K562 (cell line): Measurements from ENCODE around the gene DCTN5. TPM values are rescaled to one million over a fixed set of nuclear protein-coding genes. Genes with fewer than 3 reads are reported as not detected.

ENCODE experiments used
- ATAC-seq: fragments of 200-7000 bp; cut with Tn5 transposase; 3 replicates; pipeline ENCODE4 v1.9.1; 2020; ENCODE audit warnings: moderate library complexity
- BruUV-seq: library from RNA; stranded (reverse); fragments of 400-500 nt; replicated peaks from 2 replicates; lab custom pipeline; 2021; lab: Mats Ljungman, UMichigan
- CTCF ChIA-PET: fragments of 300-600 bp; formaldehyde crosslinking; extraction: SDS; loops from one replicate; lab custom pipeline; 2021; ENCODE audit warnings: low intra/inter-chr PET ratio; lab: Yijun Ruan, JAX
- POLR2A ChIA-PET: fragments of 300-600, 350-650 bp; sonication (Branson Sonifier 250); formaldehyde crosslinking; extraction: SDS; loops from one replicate; lab custom pipeline; 2021; ENCODE audit warnings: antibody characterized with exemption, inconsistent platforms; lab: Yijun Ruan, JAX
- DNase-seq, 4 experiments: peaks; one replicate each; pipeline versions ENCODE4 v3.0.0 to v3.0.0-alpha.2; 2011 to 2018; ENCODE audit warnings: low spot score in 3 of 4, mixed read lengths in 3 of 4; ENCODE audit errors: extremely low read depth in 1 of 4
- FAIRE-seq: peaks from 2 replicates; lab custom pipeline; 2011; peaks lifted over from hg19 to GRCh38; lab: Jason Lieb, UNC
- H2AFZ ChIP-seq: 2 replicates; pipeline ENCODE4 v1.6.0; 2011; ENCODE audit warnings: low read depth, low read length, control low read depth, inconsistent platforms
- H3K27ac ChIP-seq: fragments of 200-600 bp; 3 replicates; pipeline ENCODE4 v1.8.0; 2011; ENCODE audit warnings: low read depth, mild to moderate bottlenecking, control low read depth, inconsistent platforms, low read length, moderate library complexity, mixed read lengths; ENCODE audit errors: extremely low read depth
- H3K27me3 ChIP-seq, 2 experiments: fragments of 300-600 bp in 1 of 2; 2 replicates in 1 of 2; 3 replicates in 1 of 2; pipeline versions ENCODE4 v1.6.0 to v1.8.0; 2011; ENCODE audit warnings: inconsistent platforms in 2 of 2, low read length in 2 of 2, mild to moderate bottlenecking in 1 of 2, mixed read lengths in 1 of 2, moderate library complexity in 1 of 2; ENCODE audit not compliant: control insufficient read depth in 2 of 2, insufficient read depth in 2 of 2
- H3K36me3 ChIP-seq: fragments of 300-600 bp; 3 replicates; pipeline ENCODE4 v1.8.0; 2011; ENCODE audit warnings: mild to moderate bottlenecking, low read length, inconsistent platforms; ENCODE audit not compliant: control insufficient read depth, insufficient read depth
- H3K4me1 ChIP-seq, 2 experiments: fragments of 200-600 bp in 1 of 2; replicated peaks in 1 of 2; 2 replicates in 1 of 2; 3 replicates in 1 of 2; pipeline versions ENCODE4 v1.5.1 to v1.8.0; 2011; ENCODE audit warnings: inconsistent platforms in 2 of 2, low read length in 2 of 2, mild to moderate bottlenecking in 1 of 2, mixed read lengths in 1 of 2, moderate library complexity in 1 of 2; ENCODE audit not compliant: control insufficient read depth in 2 of 2, insufficient read depth in 2 of 2
- H3K4me2 ChIP-seq: 2 replicates; pipeline ENCODE4 v1.6.1; 2011; ENCODE audit warnings: low read length, control low read depth, inconsistent platforms, mixed read lengths; ENCODE audit not compliant: insufficient read depth
- H3K4me3 ChIP-seq: fragments of 200-600 bp; sonication (generic), shearing (Covaris generic); 2 replicates; pipeline ENCODE4 v1.5.1; 2016; ENCODE audit warnings: control low read depth, inconsistent platforms
- H3K79me2 ChIP-seq: fragments of 200-600 bp; 3 replicates; pipeline ENCODE4 v1.8.0; 2011; ENCODE audit warnings: low read length, inconsistent platforms; ENCODE audit not compliant: control insufficient read depth, insufficient read depth
- H3K9ac ChIP-seq, 2 experiments: 2 replicates each; pipeline versions ENCODE4 v1.6.0 to v1.6.1; 2011; ENCODE audit warnings: low read depth in 2 of 2, low read length in 2 of 2, control low read depth in 1 of 2, inconsistent platforms in 1 of 2, mild to moderate bottlenecking in 1 of 2, mixed read lengths in 1 of 2; ENCODE audit not compliant: insufficient read depth in 1 of 2
- H3K9me1 ChIP-seq: one replicate; pipeline ENCODE4 v1.6.0; 2011; ENCODE audit warnings: inconsistent platforms, mild to moderate bottlenecking, low read length, moderate library complexity; ENCODE audit not compliant: control insufficient read depth, insufficient read depth
- H3K9me3 ChIP-seq: replicated peaks from 2 replicates; pipeline ENCODE4 v1.5.1; 2011; ENCODE audit warnings: low read depth, low read length, inconsistent platforms; ENCODE audit not compliant: control insufficient read depth, insufficient read depth
- H4K20me1 ChIP-seq: replicated peaks from 2 replicates; pipeline ENCODE4 v1.6.1; 2011; ENCODE audit warnings: low read length, inconsistent platforms, mixed read lengths; ENCODE audit not compliant: control insufficient read depth, insufficient read depth
- CCAR2 ChIP-seq: fragments of 200-400 bp; formaldehyde crosslinking; IDR thresholded peaks from 2 replicates; pipeline ENCODE4 v1.6.1; 2017; ENCODE audit warnings: mild to moderate bottlenecking, low read depth, low read length
- YY1 ChIP-seq, 3 experiments: IDR thresholded peaks; 2 replicates each; pipeline ENCODE4 v1.6.1; 2011; ENCODE audit warnings: low read length in 2 of 3, mild to moderate bottlenecking in 2 of 3, moderate library complexity in 2 of 3, borderline replicate concordance in 1 of 3, control low read depth in 1 of 3, low read depth in 1 of 3; ENCODE audit not compliant: insufficient read depth in 3 of 3, insufficient replicate concordance in 2 of 3, control insufficient read depth in 1 of 3, insufficient read length in 1 of 3; ENCODE audit errors: extremely low read depth in 1 of 3
- whole genome bisulfite sequencing: fragments of 100-300 bp; shearing (Covaris generic); methylation state at CpG from one replicate; pipeline ENCODE4 v1.1.6; 2016; ENCODE audit warnings: low coverage, mixed read lengths; ENCODE audit not compliant: insufficient coverage; ENCODE audit errors: missing lambda C conversion rate; 5-methylcytosine and 5-hydroxymethylcytosine counted together
- in situ Hi-C: fragments of 300-500 bp; cut with MboI; formaldehyde crosslinking; loops from 4 replicates; pipeline ENCODE4 v1.15.0; 2018; ENCODE audit warnings: inconsistent platforms, mixed read lengths
- intact Hi-C: fragments of 100-400 bp; cut with micrococcal nuclease; formaldehyde crosslinking; loops from 2 replicates; pipeline ENCODE4 v1.14.2; 2022
- polyA plus RNA-seq, 8 experiments: library from polyadenylated mRNA; depleted of rRNA in 4 of 8; stranded (reverse) in 5 of 8; unstranded in 3 of 8; fragments of >200 nt; fragmentation: Nextera tagmentation in 2 of 8; fragmentation: Illumina TruSeq in 1 of 8; extraction: Ambion mirVana in 2 of 8; extraction: Trizol in 1 of 8; gene quantifications; 2 replicates each; pipeline versions ENCODE4 v1.2.1 to v1.2.3, GENCODE V29; 2011 to 2014; ENCODE audit warnings: inconsistent platforms in 1 of 8, missing spikeins in 1 of 8
- total RNA-seq, 7 experiments: library from RNA; depleted of rRNA in 6 of 7; stranded (reverse); fragments of >200 nt in 6 of 7; fragmentation: Illumina TruSeq in 2 of 7; extraction: Trizol in 2 of 7; gene quantifications; 2 replicates each; pipeline versions ENCODE4 v1.2.1 to v1.2.3, GENCODE V29; 2011 to 2021; ENCODE audit warnings: low replicate concordance in 1 of 7
- TF ChIP-seq, protein P1 (sequence below), 2 experiments: IDR thresholded peaks; 2 replicates each; pipeline ENCODE4 v1.6.1; 2012; ENCODE audit warnings: improper control_type of control experiment in 2 of 2, low read depth in 2 of 2, low read length in 2 of 2, borderline replicate concordance in 1 of 2

The DCTN5 gene
- total and polyA plus RNA-seq, 9 of the 15 experiments (the other 6 are each of a cell fraction or from before 2014, with no cell fraction given) = 35.8 to 149 (median 75.9) TPM

GRCh38 chr16:23650674-23651416, 9.6 kb downstream of the DCTN5 start:
- Histone ChIP-seq H2AFZ (no peak overlapping the region), H3K4me2 (no peak overlapping the region)
- no peak for ATAC-seq

More at GRCh38 chr16:23650674-23651416, 9.6 kb downstream of the DCTN5 start:
- H4K20me1 ChIP-seq = no peaks in the 10 kb centered on the region
- DNase-seq = no peak
- no peak overlapping the region for H3K4me3 ChIP-seq
- CTCF ChIA-PET = interaction anchor here (0.6 kb wide), 1 partner anchor 73 kb away, joined by 3 read pairs; no protein-coding TSS in a partner anchor
- peaks cover 74% of the 10 kb centered on the region for H3K79me2 ChIP-seq
- H3K9me1 ChIP-seq = no peaks in the 10 kb centered on the region
- H3K27me3 ChIP-seq = no peaks in the 10 kb centered on the region
- TF ChIP-seq, protein P1, sequence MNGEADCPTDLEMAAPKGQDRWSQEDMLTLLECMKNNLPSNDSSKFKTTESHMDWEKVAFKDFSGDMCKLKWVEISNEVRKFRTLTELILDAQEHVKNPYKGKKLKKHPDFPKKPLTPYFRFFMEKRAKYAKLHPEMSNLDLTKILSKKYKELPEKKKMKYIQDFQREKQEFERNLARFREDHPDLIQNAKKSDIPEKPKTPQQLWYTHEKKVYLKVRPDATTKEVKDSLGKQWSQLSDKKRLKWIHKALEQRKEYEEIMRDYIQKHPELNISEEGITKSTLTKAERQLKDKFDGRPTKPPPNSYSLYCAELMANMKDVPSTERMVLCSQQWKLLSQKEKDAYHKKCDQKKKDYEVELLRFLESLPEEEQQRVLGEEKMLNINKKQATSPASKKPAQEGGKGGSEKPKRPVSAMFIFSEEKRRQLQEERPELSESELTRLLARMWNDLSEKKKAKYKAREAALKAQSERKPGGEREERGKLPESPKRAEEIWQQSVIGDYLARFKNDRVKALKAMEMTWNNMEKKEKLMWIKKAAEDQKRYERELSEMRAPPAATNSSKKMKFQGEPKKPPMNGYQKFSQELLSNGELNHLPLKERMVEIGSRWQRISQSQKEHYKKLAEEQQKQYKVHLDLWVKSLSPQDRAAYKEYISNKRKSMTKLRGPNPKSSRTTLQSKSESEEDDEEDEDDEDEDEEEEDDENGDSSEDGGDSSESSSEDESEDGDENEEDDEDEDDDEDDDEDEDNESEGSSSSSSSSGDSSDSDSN (IDR thresholded peaks at IDR 0.05; ENCODE audit: borderline replicate concordance in 1 of 2, low read depth in 2 of 2, low read length in 2 of 2) = no peak
- TF ChIP-seq YY1 (IDR thresholded peaks at IDR 0.05; ENCODE audit: borderline replicate concordance in 1 of 3, control insufficient read depth in 1 of 3, extremely low read depth in 1 of 3, insufficient read depth in 3 of 3, insufficient read length in 1 of 3, insufficient replicate concordance in 2 of 3, low read depth in 1 of 3, low read length in 2 of 3) (no peak), CCAR2 (no peak)
- TF ChIP-seq, all 486 proteins: peak for 0
- Histone ChIP-seq H3K9me3 (no peaks in the 10 kb centered on the region), H3K27ac (no peak overlapping the region), H3K9ac (no peak overlapping the region), H3K4me1 (no peaks in the 10 kb centered on the region; a peak in 1 of 5 replicates), H3K36me3 (peaks cover 73% of the 10 kb centered on the region)
- WGBS = 87% methylated on average over 4 of the region's 4 CpGs
- POLR2A ChIA-PET = interaction anchor here (0.8 to 1.4 kb wide), 4 partner anchors 10 to 407 kb away, joined by 3 to 4 read pairs (median 4); partner anchors contain the start of genes DCTN5 and PALB2
- no TSS peak for BruUV-seq
- intact Hi-C loops = no loop called here
- FAIRE-seq = no peak
- in situ Hi-C loops = no loop called here
